OCI-LY1 (cell line): ENCODE results near the gene SYCN.

Experiments
- CTCF ChIP-seq: fragments of 200-600 bp; sonication (generic), shearing (Covaris generic); IDR thresholded peaks from 2 replicates; pipeline ENCODE4 v1.5.1; 2017; ENCODE audit warnings: mild to moderate bottlenecking, antibody characterized with exemption, low read length, moderate library complexity, mixed read lengths
- EZH2 ChIP-seq: fragments of 200-600 bp; sonication (generic), shearing (Covaris generic); IDR thresholded peaks from 2 replicates; pipeline ENCODE4 v1.8.0; 2017; ENCODE audit warnings: borderline replicate concordance, mixed run types, mild to moderate bottlenecking, antibody characterized with exemption, low read length, moderate library complexity, mixed read lengths

GRCh38 chr19:39175564-39175963 lies 28.5 kb downstream of the SYCN start:
- TF ChIP-seq CTCF (no peak), EZH2 (no peak)
